GM12878 (cell line): ENCODE measurements around the gene UPP2. TPM values are rescaled to one million over a fixed set of nuclear protein-coding genes. Genes with fewer than 3 reads are reported as not detected.

Source experiments
- ATAC-seq: fragments of 200-7000 bp; cut with Tn5 transposase; 3 replicates; pipeline ENCODE4 v1.9.1; 2020; ENCODE audit warnings: mild to moderate bottlenecking, moderate library complexity
- BruUV-seq: library from RNA; stranded (reverse); fragments of 400-500 nt; replicated peaks from 2 replicates; lab custom pipeline; 2021; lab: Mats Ljungman, UMichigan
- CTCF ChIA-PET: fragments of 300-600 bp; sonication (Branson Sonifier 250); formaldehyde crosslinking; extraction: SDS; loops from one replicate; lab custom pipeline; 2021; ENCODE audit warnings: inconsistent platforms; lab: Yijun Ruan, JAX
- POLR2A ChIA-PET: fragments of 350-600 bp; formaldehyde crosslinking; extraction: SDS; loops from one replicate; lab custom pipeline; 2021; ENCODE audit warnings: inconsistent platforms; lab: Charles Lee
- RAD21 ChIA-PET: fragments of 300-600 bp; sonication (Branson Sonifier 250); formaldehyde crosslinking; loops from one replicate; lab custom pipeline; 2023; ENCODE audit warnings: antibody characterized with exemption; ENCODE audit not compliant: unreplicated experiment; lab: Charles Lee
- SMC1A ChIA-PET: fragments of 300-600 bp; sonication (Branson Sonifier 250); formaldehyde crosslinking; loops from one replicate; lab custom pipeline; 2023; ENCODE audit not compliant: unreplicated experiment, uncharacterized antibody; lab: Charles Lee
- DNase-seq: peaks from one replicate; pipeline ENCODE4 v3.0.0-alpha.2; 2011; ENCODE audit warnings: low read depth, low spot score
- FAIRE-seq: peaks from 3 replicates; lab custom pipeline; 2011; peaks lifted over from hg19 to GRCh38; lab: Jason Lieb, UNC
- H2AFZ ChIP-seq: 2 replicates; pipeline ENCODE4 v1.6.0; 2011; ENCODE audit warnings: low read depth, low read length, control low read depth; ENCODE audit not compliant: control insufficient read depth
- H3K27ac ChIP-seq: 2 replicates; pipeline ENCODE4 v1.5.1; 2011; ENCODE audit warnings: control low read depth; ENCODE audit not compliant: control insufficient read depth, insufficient read depth
- H3K27me3 ChIP-seq, 2 experiments: replicated peaks in 1 of 2; 2 replicates each; pipeline versions ENCODE4 v1.6.0 to v1.6.1; 2011; ENCODE audit warnings: low read length in 1 of 2; ENCODE audit not compliant: control insufficient read depth in 2 of 2, insufficient read depth in 2 of 2
- H3K36me3 ChIP-seq, 2 experiments: 2 replicates each; pipeline ENCODE4 v1.5.1; 2011; ENCODE audit warnings: low read length in 1 of 2; ENCODE audit not compliant: control insufficient read depth in 2 of 2, insufficient read depth in 2 of 2
- H3K4me1 ChIP-seq: 2 replicates; pipeline ENCODE4 v1.6.1; 2011; ENCODE audit warnings: mild to moderate bottlenecking, low read length, moderate library complexity, mixed read lengths; ENCODE audit not compliant: control insufficient read depth, insufficient read depth
- H3K4me2 ChIP-seq: 2 replicates; pipeline ENCODE4 v1.6.0; 2011; ENCODE audit warnings: control low read depth; ENCODE audit not compliant: control insufficient read depth, insufficient read depth
- H3K4me3 ChIP-seq: fragments of 200-600 bp; sonication (generic); 2 replicates; pipeline ENCODE4 v1.5.1; 2016
- H3K79me2 ChIP-seq: 2 replicates; pipeline ENCODE4 v1.6.0; 2011; ENCODE audit warnings: low read length; ENCODE audit not compliant: control insufficient read depth, insufficient read depth
- H3K9ac ChIP-seq: 2 replicates; pipeline ENCODE4 v1.8.0; 2011; ENCODE audit warnings: low read length, control low read depth, mixed read lengths; ENCODE audit not compliant: control insufficient read depth, insufficient read depth
- H3K9me3 ChIP-seq: replicated peaks from 3 replicates; pipeline ENCODE4 v1.5.1; 2011; ENCODE audit warnings: mild to moderate bottlenecking, low read length; ENCODE audit not compliant: control insufficient read depth, insufficient read depth
- H4K20me1 ChIP-seq: 2 replicates; pipeline ENCODE4 v1.6.0; 2011; ENCODE audit not compliant: control insufficient read depth, insufficient read depth
- ASH2L ChIP-seq: fragments of 300-600, 200-600 bp; sonication (generic); IDR thresholded peaks from 2 replicates; pipeline ENCODE4 v1.6.1; 2017; ENCODE audit warnings: low read depth, mild to moderate bottlenecking, borderline replicate concordance
- CHD2 ChIP-seq: IDR thresholded peaks from 2 replicates; pipeline ENCODE4 v1.6.1; 2011; ENCODE audit warnings: low read depth, low read length, improper control_type of control experiment, borderline replicate concordance
- EZH2 ChIP-seq: IDR thresholded peaks from 2 replicates; pipeline ENCODE4 v1.6.1; 2012; ENCODE audit warnings: low read depth, mild to moderate bottlenecking, control low read depth, inconsistent platforms, low read length, borderline replicate concordance; ENCODE audit not compliant: control insufficient read depth
- GATAD2B ChIP-seq: fragments of 450-650 bp; conservative IDR thresholded peaks from 2 replicates; pipeline ENCODE4 v1.6.1; 2017; ENCODE audit warnings: low read depth, mild to moderate bottlenecking, moderate library complexity
- HDGF ChIP-seq: fragments of 450-650 bp; IDR thresholded peaks from 2 replicates; pipeline ENCODE4 v1.6.1; 2016; ENCODE audit warnings: antibody characterized with exemption
- MYC ChIP-seq: IDR thresholded peaks from 2 replicates; pipeline ENCODE4 v1.6.1; 2011; ENCODE audit warnings: mild to moderate bottlenecking, low read length, moderate library complexity, inconsistent platforms; ENCODE audit not compliant: insufficient read depth, insufficient replicate concordance, insufficient read length, severe bottlenecking
- NRF1 ChIP-seq: conservative IDR thresholded peaks from 2 replicates; pipeline ENCODE4 v1.6.1; 2011; ENCODE audit warnings: mild to moderate bottlenecking, low read depth, low read length, improper control_type of control experiment
- RAD21 ChIP-seq: IDR thresholded peaks from 2 replicates; pipeline ENCODE4 v1.6.1; 2011; ENCODE audit warnings: mild to moderate bottlenecking, low read depth, low read length, moderate library complexity; ENCODE audit not compliant: insufficient read depth
- SMC3 ChIP-seq: IDR thresholded peaks from 2 replicates; pipeline ENCODE4 v1.6.1; 2011; ENCODE audit warnings: low read length, improper control_type of control experiment, borderline replicate concordance
- STAT3 ChIP-seq: IDR thresholded peaks from 2 replicates; pipeline ENCODE4 v1.6.1; 2011; ENCODE audit warnings: low read depth, low read length, improper control_type of control experiment
- TBL1XR1 ChIP-seq: IDR thresholded peaks from 2 replicates; pipeline ENCODE4 v1.6.1; 2012; ENCODE audit warnings: low read depth, low read length, improper control_type of control experiment
- TCF3 ChIP-seq: IDR thresholded peaks from 2 replicates; pipeline ENCODE4 v1.6.1; 2012; ENCODE audit warnings: low read depth, mild to moderate bottlenecking, low read length, borderline replicate concordance; ENCODE audit not compliant: insufficient read depth
- ZNF384 ChIP-seq: IDR thresholded peaks from 2 replicates; pipeline ENCODE4 v1.6.1; 2012; ENCODE audit warnings: low read depth, mild to moderate bottlenecking, low read length, improper control_type of control experiment, borderline replicate concordance
- WGBS: methylation state at CpG from one replicate; pipeline ENCODE4 v1.1.6; 2016; ENCODE audit warnings: low lambda C conversion rate; ENCODE audit not compliant: insufficient replicate concordance, insufficient coverage; ENCODE audit errors: missing lambda C conversion rate; 5-methylcytosine and 5-hydroxymethylcytosine counted together
- in situ Hi-C: fragments of 300-500 bp; cut with MboI; formaldehyde crosslinking; loops from 9 replicates; pipeline ENCODE4 v1.14.3; 2018; ENCODE audit warnings: mixed read lengths
- intact Hi-C: fragments of 100-400 bp; cut with micrococcal nuclease; formaldehyde crosslinking; loops from one replicate; pipeline ENCODE4 v1.14.2; 2022; ENCODE audit not compliant: unreplicated experiment
- polyA plus RNA-seq, 11 experiments: library from polyadenylated mRNA; depleted of rRNA in 4 of 11; unstranded in 6 of 11; stranded (reverse) in 5 of 11; fragments of >200 nt; fragmentation: Nextera tagmentation in 4 of 11; fragmentation: Illumina TruSeq in 1 of 11; extraction: Ambion mirVana in 4 of 11; extraction: Trizol in 1 of 11; gene quantifications; 1 replicate in 1 of 11; 2 replicates in 10 of 11; pipeline versions ENCODE4 v1.2.1 to v1.2.3, GENCODE V29; 2011 to 2016; ENCODE audit warnings: inconsistent platforms in 2 of 11, missing spikeins in 2 of 11, low read depth in 1 of 11
- total RNA-seq, 4 experiments: library from RNA; depleted of rRNA in 3 of 4; stranded (reverse); fragments of >200 nt in 3 of 4; fragmentation: Illumina TruSeq in 1 of 4; extraction: Trizol in 1 of 4; gene quantifications; 2 replicates each; pipeline versions ENCODE4 v1.2.1 to v1.2.3, GENCODE V29; 2013 to 2021
- TF ChIP-seq, protein P1 (sequence below): fragments of 450-650 bp; conservative IDR thresholded peaks from 2 replicates; pipeline ENCODE4 v1.6.1; 2017; ENCODE audit warnings: mild to moderate bottlenecking, moderate library complexity
- TF ChIP-seq, protein P2 (sequence below): fragments of 450-650 bp; IDR thresholded peaks from 2 replicates; pipeline ENCODE4 v1.6.1; 2017; ENCODE audit warnings: borderline replicate concordance
- TF ChIP-seq, protein P3 (sequence below): fragments of 450-650 bp; IDR thresholded peaks from 2 replicates; pipeline ENCODE4 v1.6.1; 2016; ENCODE audit warnings: mild to moderate bottlenecking
- TF ChIP-seq, protein P4 (sequence below), 3 experiments: IDR thresholded peaks in 2 of 3; conservative IDR thresholded peaks in 1 of 3; 2 replicates each; pipeline ENCODE4 v1.5.1; 2011; ENCODE audit warnings: low read depth in 3 of 3, low read length in 3 of 3, mild to moderate bottlenecking in 3 of 3, control low read depth in 2 of 3, moderate library complexity in 2 of 3, inconsistent platforms in 1 of 3, mixed read lengths in 1 of 3; ENCODE audit not compliant: control insufficient read depth in 2 of 3, insufficient read depth in 1 of 3; ENCODE audit errors: extremely low read depth in 1 of 3

Gene UPP2
- total and polyA plus RNA-seq, 10 of the 15 experiments (the other 5 are each of a cell fraction or from before 2014, with no cell fraction given), result not detected

DNA sequence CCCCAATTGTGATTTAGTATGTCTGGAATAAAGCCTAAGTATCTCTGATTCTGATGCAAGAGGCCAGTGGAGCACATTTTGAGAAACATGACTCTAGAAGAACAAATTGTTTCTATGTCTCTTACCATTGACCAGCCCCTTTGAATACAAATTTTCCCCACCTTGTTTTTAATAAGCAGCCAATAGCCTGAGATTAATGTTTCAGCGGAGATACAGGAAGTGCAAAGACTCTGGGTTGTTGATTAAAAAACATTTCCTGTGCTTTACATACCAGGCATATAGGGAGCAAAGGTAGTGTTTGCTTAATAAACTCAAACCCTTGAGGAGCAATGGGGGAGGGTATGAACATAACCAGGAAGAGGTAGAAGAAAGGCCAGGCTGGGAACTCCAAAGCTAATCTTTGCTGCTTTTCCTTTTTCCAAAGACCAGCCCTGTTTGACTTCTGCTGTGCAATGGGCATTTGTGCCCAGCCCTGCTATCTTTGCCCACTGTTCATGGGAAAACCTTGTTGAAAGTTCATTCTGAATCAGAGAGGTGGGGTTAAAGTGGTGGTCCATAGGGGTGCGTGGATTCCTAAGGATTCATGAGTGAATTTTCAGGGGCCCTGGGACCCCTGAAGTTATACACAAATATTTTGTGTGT lies 29.3 kb downstream of the UPP2 start:
- no peak for DNase-seq
- Histone ChIP-seq H3K4me3 (no peak overlapping the region), H3K27me3 (no peaks in the 10 kb centered on the region; a peak in 1 of 4 replicates), H3K4me1 (no peaks in the 10 kb centered on the region), H3K36me3 (no peaks in the 10 kb centered on the region), H3K79me2 (no peaks in the 10 kb centered on the region)
- RAD21 ChIA-PET, result no interaction called here
- no TSS peak for BruUV-seq
- no peak for ATAC-seq
- no peak for TF ChIP-seq CHD2
- TF ChIP-seq, protein P1, sequence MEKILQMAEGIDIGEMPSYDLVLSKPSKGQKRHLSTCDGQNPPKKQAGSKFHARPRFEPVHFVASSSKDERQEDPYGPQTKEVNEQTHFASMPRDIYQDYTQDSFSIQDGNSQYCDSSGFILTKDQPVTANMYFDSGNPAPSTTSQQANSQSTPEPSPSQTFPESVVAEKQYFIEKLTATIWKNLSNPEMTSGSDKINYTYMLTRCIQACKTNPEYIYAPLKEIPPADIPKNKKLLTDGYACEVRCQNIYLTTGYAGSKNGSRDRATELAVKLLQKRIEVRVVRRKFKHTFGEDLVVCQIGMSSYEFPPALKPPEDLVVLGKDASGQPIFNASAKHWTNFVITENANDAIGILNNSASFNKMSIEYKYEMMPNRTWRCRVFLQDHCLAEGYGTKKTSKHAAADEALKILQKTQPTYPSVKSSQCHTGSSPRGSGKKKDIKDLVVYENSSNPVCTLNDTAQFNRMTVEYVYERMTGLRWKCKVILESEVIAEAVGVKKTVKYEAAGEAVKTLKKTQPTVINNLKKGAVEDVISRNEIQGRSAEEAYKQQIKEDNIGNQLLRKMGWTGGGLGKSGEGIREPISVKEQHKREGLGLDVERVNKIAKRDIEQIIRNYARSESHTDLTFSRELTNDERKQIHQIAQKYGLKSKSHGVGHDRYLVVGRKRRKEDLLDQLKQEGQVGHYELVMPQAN, result no peak
- TF ChIP-seq STAT3, result no peak
- TF ChIP-seq SMC3, result no peak
- TF ChIP-seq EZH2, result no peak
- TF ChIP-seq, protein P2, sequence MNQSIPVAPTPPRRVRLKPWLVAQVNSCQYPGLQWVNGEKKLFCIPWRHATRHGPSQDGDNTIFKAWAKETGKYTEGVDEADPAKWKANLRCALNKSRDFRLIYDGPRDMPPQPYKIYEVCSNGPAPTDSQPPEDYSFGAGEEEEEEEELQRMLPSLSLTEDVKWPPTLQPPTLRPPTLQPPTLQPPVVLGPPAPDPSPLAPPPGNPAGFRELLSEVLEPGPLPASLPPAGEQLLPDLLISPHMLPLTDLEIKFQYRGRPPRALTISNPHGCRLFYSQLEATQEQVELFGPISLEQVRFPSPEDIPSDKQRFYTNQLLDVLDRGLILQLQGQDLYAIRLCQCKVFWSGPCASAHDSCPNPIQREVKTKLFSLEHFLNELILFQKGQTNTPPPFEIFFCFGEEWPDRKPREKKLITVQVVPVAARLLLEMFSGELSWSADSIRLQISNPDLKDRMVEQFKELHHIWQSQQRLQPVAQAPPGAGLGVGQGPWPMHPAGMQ, result no peak
- TF ChIP-seq, protein P3, sequence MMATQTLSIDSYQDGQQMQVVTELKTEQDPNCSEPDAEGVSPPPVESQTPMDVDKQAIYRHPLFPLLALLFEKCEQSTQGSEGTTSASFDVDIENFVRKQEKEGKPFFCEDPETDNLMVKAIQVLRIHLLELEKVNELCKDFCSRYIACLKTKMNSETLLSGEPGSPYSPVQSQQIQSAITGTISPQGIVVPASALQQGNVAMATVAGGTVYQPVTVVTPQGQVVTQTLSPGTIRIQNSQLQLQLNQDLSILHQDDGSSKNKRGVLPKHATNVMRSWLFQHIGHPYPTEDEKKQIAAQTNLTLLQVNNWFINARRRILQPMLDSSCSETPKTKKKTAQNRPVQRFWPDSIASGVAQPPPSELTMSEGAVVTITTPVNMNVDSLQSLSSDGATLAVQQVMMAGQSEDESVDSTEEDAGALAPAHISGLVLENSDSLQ, result no peak
- TF ChIP-seq, protein P4, sequence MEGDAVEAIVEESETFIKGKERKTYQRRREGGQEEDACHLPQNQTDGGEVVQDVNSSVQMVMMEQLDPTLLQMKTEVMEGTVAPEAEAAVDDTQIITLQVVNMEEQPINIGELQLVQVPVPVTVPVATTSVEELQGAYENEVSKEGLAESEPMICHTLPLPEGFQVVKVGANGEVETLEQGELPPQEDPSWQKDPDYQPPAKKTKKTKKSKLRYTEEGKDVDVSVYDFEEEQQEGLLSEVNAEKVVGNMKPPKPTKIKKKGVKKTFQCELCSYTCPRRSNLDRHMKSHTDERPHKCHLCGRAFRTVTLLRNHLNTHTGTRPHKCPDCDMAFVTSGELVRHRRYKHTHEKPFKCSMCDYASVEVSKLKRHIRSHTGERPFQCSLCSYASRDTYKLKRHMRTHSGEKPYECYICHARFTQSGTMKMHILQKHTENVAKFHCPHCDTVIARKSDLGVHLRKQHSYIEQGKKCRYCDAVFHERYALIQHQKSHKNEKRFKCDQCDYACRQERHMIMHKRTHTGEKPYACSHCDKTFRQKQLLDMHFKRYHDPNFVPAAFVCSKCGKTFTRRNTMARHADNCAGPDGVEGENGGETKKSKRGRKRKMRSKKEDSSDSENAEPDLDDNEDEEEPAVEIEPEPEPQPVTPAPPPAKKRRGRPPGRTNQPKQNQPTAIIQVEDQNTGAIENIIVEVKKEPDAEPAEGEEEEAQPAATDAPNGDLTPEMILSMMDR (IDR thresholded peaks at IDR 0.05 in 2 of 3, conservative IDR thresholded peaks at IDR 0.05 in 1 of 3; ENCODE audit: control insufficient read depth in 2 of 3, extremely low read depth in 1 of 3, insufficient read depth in 1 of 3, low read depth in 3 of 3, low read length in 3 of 3), result no peak
- no peak for TF ChIP-seq TBL1XR1
- TF ChIP-seq ASH2L, result no peak
- TF ChIP-seq RAD21, result no peak
- TF ChIP-seq GATAD2B, result no peak
- no peak for TF ChIP-seq ZNF384
- TF ChIP-seq MYC, result no peak
- TF ChIP-seq HDGF, result no peak
- TF ChIP-seq TCF3, result no peak
- TF ChIP-seq NRF1, result no peak
- TF ChIP-seq, all 136 proteins: peak for 0
- ChIA-PET POLR2A (interaction anchor here (0.6 kb wide), 1 partner anchor 477 kb away, joined by 7 read pairs; no protein-coding TSS in a partner anchor), SMC1A (no interaction called here), CTCF (interaction anchor here (1.4 kb wide), 1 partner anchor 623 kb away, joined by 6 read pairs; no protein-coding TSS in a partner anchor)
- WGBS, result 51% methylated on average over 2 of the region's 2 CpGs
- Histone ChIP-seq H3K4me2 (no peak overlapping the region), H3K27ac (no peak overlapping the region), H2AFZ (no peak overlapping the region), H3K9ac (no peak overlapping the region), H4K20me1 (no peaks in the 10 kb centered on the region), H3K9me3 (no peaks in the 10 kb centered on the region)
- in situ Hi-C loops, result no loop called here
- FAIRE-seq, result no peak
- intact Hi-C loops, result no loop called here
